PC-9 (cell line): ENCODE data around the gene TMEM253.

Experiments
- CTCF ChIP-seq: fragments of 200-600 bp; sonication (generic); conservative IDR thresholded peaks from 2 replicates; pipeline ENCODE4 v1.6.1; 2017; ENCODE audit warnings: mixed run types, antibody characterized with exemption, mild to moderate bottlenecking, moderate library complexity
- EZH2 ChIP-seq: fragments of 200-600 bp; sonication (generic); IDR thresholded peaks from 2 replicates; pipeline ENCODE4 v1.8.0; 2017; ENCODE audit warnings: antibody characterized with exemption, low read depth

GRCh38 chr14:21112255-21112654 is 11.4 kb downstream of the TMEM253 start:
- TF ChIP-seq CTCF (no peak), EZH2 (no peak)
